H1 (cell line): ENCODE data around the gene IL12RB2. TPM values are rescaled to one million over a fixed set of nuclear protein-coding genes. Genes with fewer than 3 reads are reported as not detected.

Experiments
- CTCF ChIA-PET: fragments of 300-600 bp; sonication (Branson Sonifier 250); formaldehyde crosslinking; loops from one replicate; lab custom pipeline; 2021; ENCODE audit not compliant: partially characterized antibody; lab: Charles Lee
- POLR2A ChIA-PET: fragments of 300-600 bp; sonication (Branson Sonifier 250); formaldehyde crosslinking; loops from one replicate; lab custom pipeline; 2021; ENCODE audit warnings: inconsistent platforms; ENCODE audit not compliant: partially characterized antibody; lab: Charles Lee
- DNase-seq, 2 experiments: peaks; one replicate each; pipeline versions ENCODE4 v3.0.0 to v3.0.0-alpha.2; 2010 to 2022; ENCODE audit warnings: low spot score in 2 of 2, low read depth in 1 of 2, mixed read lengths in 1 of 2
- FAIRE-seq: peaks from 2 replicates; lab custom pipeline; 2011; peaks lifted over from hg19 to GRCh38; lab: Jason Lieb, UNC
- H2AFZ ChIP-seq: 2 replicates; pipeline ENCODE4 v1.8.1; 2012; ENCODE audit warnings: low read length, inconsistent platforms
- H2AK5ac ChIP-seq: 2 replicates; pipeline ENCODE4 v1.6.1; 2013; ENCODE audit warnings: low read depth, low read length
- H2BK120ac ChIP-seq: replicated peaks from 2 replicates; pipeline ENCODE3; 2013; ENCODE audit warnings: low read depth, low read length, inconsistent platforms
- H2BK12ac ChIP-seq: 2 replicates; pipeline ENCODE4 v1.6.1; 2013; ENCODE audit warnings: low read depth, low read length
- H2BK15ac ChIP-seq: 2 replicates; pipeline ENCODE4 v1.6.1; 2013; ENCODE audit warnings: low read length
- H2BK20ac ChIP-seq: 2 replicates; pipeline ENCODE4 v1.6.1; 2013; ENCODE audit warnings: low read length
- H2BK5ac ChIP-seq: 2 replicates; pipeline ENCODE4 v1.6.1; 2013; ENCODE audit warnings: low read depth, low read length
- H3K14ac ChIP-seq: 2 replicates; pipeline ENCODE4 v1.6.1; 2013; ENCODE audit warnings: inconsistent platforms; ENCODE audit not compliant: insufficient read length
- H3K18ac ChIP-seq: 2 replicates; pipeline ENCODE4 v1.6.1; 2013; ENCODE audit warnings: low read length; ENCODE audit errors: extremely low read depth
- H3K23ac ChIP-seq: 2 replicates; pipeline ENCODE4 v1.6.1; 2013; ENCODE audit warnings: inconsistent platforms; ENCODE audit not compliant: insufficient read length
- H3K23me2 ChIP-seq: 2 replicates; pipeline ENCODE4 v1.6.1; 2013; ENCODE audit warnings: low read depth, low read length
- H3K27ac ChIP-seq: 2 replicates; pipeline ENCODE4 v1.6.1; 2011; ENCODE audit warnings: low read depth, low read length, inconsistent platforms
- H3K27me3 ChIP-seq, 4 experiments: replicated peaks in 1 of 4; 1 replicate in 1 of 4; 2 replicates in 3 of 4; pipeline versions ENCODE4 v1.6.1 to v1.8.1; 2011 to 2013; ENCODE audit warnings: low read length in 3 of 4, mild to moderate bottlenecking in 3 of 4, inconsistent platforms in 2 of 4, mixed read lengths in 2 of 4, moderate library complexity in 1 of 4; ENCODE audit not compliant: control insufficient read depth in 3 of 4, insufficient read depth in 3 of 4; ENCODE audit errors: extremely low read depth in 1 of 4
- H3K36me3 ChIP-seq, 4 experiments: 2 replicates each; pipeline versions ENCODE4 v1.6.1 to v1.8.1; 2011 to 2013; ENCODE audit warnings: mild to moderate bottlenecking in 4 of 4, low read length in 3 of 4, moderate library complexity in 2 of 4, control low read depth in 1 of 4, inconsistent platforms in 1 of 4; ENCODE audit not compliant: insufficient read depth in 4 of 4, control insufficient read depth in 2 of 4
- H3K4ac ChIP-seq: replicated peaks from 2 replicates; pipeline ENCODE3; 2013; ENCODE audit warnings: low read length, low read depth, mixed read lengths, inconsistent platforms; ENCODE audit not compliant: insufficient read length
- H3K4me1 ChIP-seq, 4 experiments: replicated peaks in 1 of 4; 1 replicate in 1 of 4; 2 replicates in 3 of 4; pipeline versions ENCODE4 v1.6.1 to v1.8.1; 2011 to 2013; ENCODE audit warnings: low read length in 3 of 4, inconsistent platforms in 2 of 4, mixed read lengths in 1 of 4; ENCODE audit not compliant: insufficient read depth in 4 of 4, control insufficient read depth in 3 of 4
- H3K4me2 ChIP-seq, 2 experiments: 2 replicates each; pipeline versions ENCODE4 v1.6.1 to v1.8.1; 2011 to 2013; ENCODE audit warnings: low read depth in 2 of 2, low read length in 2 of 2, control low read depth in 1 of 2, inconsistent platforms in 1 of 2, mild to moderate bottlenecking in 1 of 2; ENCODE audit not compliant: insufficient read depth in 1 of 2
- H3K4me3 ChIP-seq, 4 experiments: fragments of 200-600, 300-600 bp in 1 of 4; sonication (generic), shearing (Covaris generic), sonication (Bioruptor Twin) in 1 of 4; 2 replicates each; pipeline versions ENCODE4 v1.5.1 to v1.8.1; 2011 to 2016; ENCODE audit warnings: low read length in 4 of 4, low read depth in 3 of 4, control low read depth in 2 of 4, inconsistent platforms in 2 of 4, mild to moderate bottlenecking in 2 of 4, mixed read lengths in 1 of 4, moderate library complexity in 1 of 4; ENCODE audit not compliant: insufficient read depth in 2 of 4; ENCODE audit errors: extremely low read depth in 1 of 4
- H3K56ac ChIP-seq: replicated peaks from 2 replicates; pipeline ENCODE3; 2013; ENCODE audit warnings: low read depth, mild to moderate bottlenecking, mixed read lengths, low read length, inconsistent platforms; ENCODE audit not compliant: insufficient read length
- H3K79me1 ChIP-seq: 2 replicates; pipeline ENCODE4 v1.6.1; 2013; ENCODE audit warnings: low read depth, low read length, control low read depth
- H3K79me2 ChIP-seq, 2 experiments: 2 replicates each; pipeline versions ENCODE4 v1.6.1 to v1.8.1; 2012 to 2013; ENCODE audit warnings: low read length in 2 of 2, mild to moderate bottlenecking in 2 of 2, inconsistent platforms in 1 of 2; ENCODE audit not compliant: insufficient read depth in 2 of 2, control insufficient read depth in 1 of 2
- H3K9ac ChIP-seq, 4 experiments: replicated peaks in 1 of 4; 1 replicate in 1 of 4; 2 replicates in 3 of 4; pipeline versions ENCODE4 v1.6.1 to v1.8.1; 2011 to 2013; ENCODE audit warnings: low read depth in 3 of 4, low read length in 3 of 4, control low read depth in 2 of 4, mild to moderate bottlenecking in 2 of 4, moderate library complexity in 2 of 4, inconsistent platforms in 1 of 4; ENCODE audit errors: extremely low read depth in 1 of 4
- H3K9me3 ChIP-seq, 2 experiments: 2 replicates each; pipeline versions ENCODE4 v1.6.1 to v1.8.1; 2012 to 2013; ENCODE audit warnings: mild to moderate bottlenecking in 2 of 2, moderate library complexity in 2 of 2, control low read depth in 1 of 2, inconsistent platforms in 1 of 2, low read depth in 1 of 2, low read length in 1 of 2, mixed read lengths in 1 of 2; ENCODE audit not compliant: insufficient read depth in 2 of 2
- H4K20me1 ChIP-seq, 2 experiments: replicated peaks in 1 of 2; 2 replicates each; pipeline versions ENCODE3 to v1.8.1; 2011 to 2013; ENCODE audit warnings: inconsistent platforms in 2 of 2, low read length in 2 of 2, mild to moderate bottlenecking in 1 of 2; ENCODE audit not compliant: insufficient read depth in 2 of 2, control insufficient read depth in 1 of 2
- H4K5ac ChIP-seq: 2 replicates; pipeline ENCODE4 v1.6.1; 2013; ENCODE audit warnings: low read length, low read depth, mixed read lengths, inconsistent platforms; ENCODE audit not compliant: insufficient read length
- H4K8ac ChIP-seq: 2 replicates; pipeline ENCODE4 v1.8.0; 2013; ENCODE audit warnings: mild to moderate bottlenecking, moderate library complexity, low read length, inconsistent platforms; ENCODE audit not compliant: insufficient read depth; ENCODE audit errors: extremely low read depth
- H4K91ac ChIP-seq: replicated peaks from 2 replicates; pipeline ENCODE3; 2013; ENCODE audit warnings: low read length, mixed read lengths, inconsistent platforms; ENCODE audit not compliant: insufficient read length
- ATF2 ChIP-seq: IDR thresholded peaks from 2 replicates; pipeline ENCODE4 v1.6.1; 2012; ENCODE audit warnings: low read length, inconsistent platforms
- ATF3 ChIP-seq: IDR thresholded peaks from 2 replicates; pipeline ENCODE4 v1.6.1; 2011; ENCODE audit warnings: low read depth, mild to moderate bottlenecking, low read length; ENCODE audit not compliant: insufficient read depth
- CEBPB ChIP-seq: IDR thresholded peaks from 2 replicates; pipeline ENCODE4 v1.6.1; 2012; ENCODE audit warnings: low read depth, low read length
- CTBP2 ChIP-seq: IDR thresholded peaks from 2 replicates; pipeline ENCODE4 v1.7.0; 2011; ENCODE audit warnings: borderline replicate concordance, mild to moderate bottlenecking, moderate library complexity, mixed read lengths, low read length; ENCODE audit not compliant: insufficient read depth, insufficient read length
- GABPA ChIP-seq: IDR thresholded peaks from 2 replicates; pipeline ENCODE4 v1.6.1; 2011; ENCODE audit warnings: mild to moderate bottlenecking, low read length, moderate library complexity, borderline replicate concordance; ENCODE audit not compliant: insufficient read depth
- RFX5 ChIP-seq: IDR thresholded peaks from 2 replicates; pipeline ENCODE4 v1.6.1; 2011; ENCODE audit warnings: low read depth, low read length, improper control_type of control experiment, borderline replicate concordance
- RXRA ChIP-seq: IDR thresholded peaks from 2 replicates; pipeline ENCODE4 v1.6.1; 2011; ENCODE audit warnings: low read depth, mild to moderate bottlenecking, low read length, moderate library complexity; ENCODE audit not compliant: insufficient read depth
- WGBS, 2 experiments: shearing (Covaris generic) in 1 of 2; methylation state at CpG; one replicate each; pipeline versions ENCODE4 v1.1.6 to v1.1.7; 2013 to 2015; ENCODE audit warnings: low lambda C conversion rate in 2 of 2, mixed read lengths in 2 of 2, inconsistent platforms in 1 of 2, low coverage in 1 of 2, missing lambda C conversion rate in 1 of 2; ENCODE audit not compliant: insufficient replicate concordance in 2 of 2, insufficient coverage in 1 of 2, insufficient read length in 1 of 2; ENCODE audit errors: extremely low coverage in 1 of 2, missing lambda C conversion rate in 1 of 2; 5-methylcytosine and 5-hydroxymethylcytosine counted together
- polyA plus RNA-seq, 7 experiments: library from polyadenylated mRNA; depleted of rRNA in 3 of 7; stranded (reverse) in 5 of 7; unstranded in 2 of 7; fragments of >200 nt in 5 of 7; fragments of 200-250 nt in 2 of 7; gene quantifications; 1 replicate in 5 of 7; 2 replicates in 1 of 7; 4 replicates in 1 of 7; pipeline versions ENCODE4 v1.2.1 to v1.2.3, GENCODE V29; 2011 to 2013; ENCODE audit warnings: missing spikeins in 2 of 7, mixed read lengths in 2 of 7
- total RNA-seq: library from RNA; stranded (reverse); fragmentation: NEBNext Ultra II Directional; extraction: Animal tissue kit (Norgen Biotek cat#: 25700); gene quantifications from 2 replicates; pipeline ENCODE4 v1.2.1, GENCODE V29; 2021

IL12RB2 gene
- total and polyA plus RNA-seq, 2 of the 8 experiments (the other 6 are each of a cell fraction or from before 2014, with no cell fraction given), result 1.4 TPM

GRCh38 chr1:67439277-67440029, 131.8 kb downstream of the IL12RB2 start:
- no peak overlapping the region for H4K5ac ChIP-seq
- TF ChIP-seq ATF3, result no peak
- TF ChIP-seq RFX5, result no peak
- TF ChIP-seq ATF2, result no peak
- no peak for TF ChIP-seq CEBPB
- TF ChIP-seq RXRA, result no peak
- TF ChIP-seq CTBP2, result no peak
- TF ChIP-seq GABPA, result no peak
- FAIRE-seq, result no peak
- H2BK120ac ChIP-seq, result no peak overlapping the region
- no peaks in the 10 kb centered on the region for H3K4me1 ChIP-seq
- no peak overlapping the region for H3K4ac ChIP-seq
- H4K91ac ChIP-seq, result no peak overlapping the region
- H3K4me2 ChIP-seq, result no peak overlapping the region
- ChIA-PET CTCF (interaction anchor here (0.6 to 2.1 kb wide), 5 partner anchors 15 to 249 kb away, joined by 3 to 7 read pairs (median 4); no protein-coding TSS in a partner anchor), POLR2A (interaction anchor here (6.6 kb wide), 1 partner anchor 10 kb away, joined by 37 read pairs; the partner anchor contains the start of gene SERBP1)
- no peaks in the 10 kb centered on the region for H3K79me2 ChIP-seq
- no peak overlapping the region for H2AK5ac ChIP-seq
- H2AFZ ChIP-seq, result no peak overlapping the region
- H3K23ac ChIP-seq, result no peak overlapping the region
- H2BK15ac ChIP-seq, result no peak overlapping the region
- no peak overlapping the region for H3K18ac ChIP-seq
- H3K23me2 ChIP-seq, result no peaks in the 10 kb centered on the region
- no peaks in the 10 kb centered on the region for H3K79me1 ChIP-seq
- H4K8ac ChIP-seq, result no peak overlapping the region
- H4K20me1 ChIP-seq, result no peaks in the 10 kb centered on the region
- no peaks in the 10 kb centered on the region for H3K36me3 ChIP-seq
- no peak overlapping the region for H2BK20ac ChIP-seq
- no peak overlapping the region for H3K4me3 ChIP-seq
- H2BK12ac ChIP-seq, result no peak overlapping the region
- no peak overlapping the region for H3K27ac ChIP-seq
- no peak for DNase-seq
- H3K14ac ChIP-seq, result no peak overlapping the region
- H3K9me3 ChIP-seq, result no peaks in the 10 kb centered on the region
- H3K56ac ChIP-seq, result no peak overlapping the region
- no peaks in the 10 kb centered on the region for H3K27me3 ChIP-seq
- WGBS, 2 experiments, result 90 to 100% methylated on average over 1 to 6 of the region's 6 CpGs
- no peak overlapping the region for H3K9ac ChIP-seq
- H2BK5ac ChIP-seq, result no peak overlapping the region
